HepG2 (cell line): ENCODE measurements around the gene VARS1. TPM values are rescaled to one million over a fixed set of nuclear protein-coding genes. Genes with fewer than 3 reads are reported as not detected.

ENCODE experiments used
- ARID2 ChIP-seq: sonication (generic); formaldehyde crosslinking; IDR thresholded peaks from 2 replicates; pipeline ENCODE4 v1.8.1; 2022; ENCODE audit warnings: mild to moderate bottlenecking, missing genetic modification reagents, borderline replicate concordance
- ELF4 ChIP-seq: sonication (generic); formaldehyde crosslinking; IDR thresholded peaks from 2 replicates; pipeline ENCODE4 v1.5.0; 2020; ENCODE audit warnings: missing genetic modification reagents, mild to moderate bottlenecking, moderate library complexity, borderline replicate concordance
- EP300 ChIP-seq, 3 experiments: sonication (generic) in 1 of 3; formaldehyde crosslinking in 1 of 3; IDR thresholded peaks; 2 replicates each; pipeline versions ENCODE4 v1.5.1 to v1.6.1; 2011 to 2020; ENCODE audit warnings: low read depth in 2 of 3, low read length in 2 of 3, borderline replicate concordance in 1 of 3, improper control_type of control experiment in 1 of 3, mild to moderate bottlenecking in 1 of 3, missing genetic modification reagents in 1 of 3, moderate library complexity in 1 of 3
- HNF1B ChIP-seq: sonication (generic); formaldehyde crosslinking; IDR thresholded peaks from 2 replicates; pipeline ENCODE4 v1.5.1; 2020; ENCODE audit warnings: mild to moderate bottlenecking, moderate library complexity, missing genetic modification reagents
- HOXA5 ChIP-seq: sonication (generic); formaldehyde crosslinking; IDR thresholded peaks from 2 replicates; pipeline ENCODE4 v1.4.0; 2020; ENCODE audit warnings: missing genetic modification reagents
- MAFK ChIP-seq, 2 experiments: IDR thresholded peaks in 1 of 2; conservative IDR thresholded peaks in 1 of 2; 2 replicates each; pipeline ENCODE4 v1.6.1; 2011; ENCODE audit warnings: improper control_type of control experiment in 2 of 2, low read length in 2 of 2
- MAZ ChIP-seq, 2 experiments: sonication (generic) in 1 of 2; formaldehyde crosslinking in 1 of 2; IDR thresholded peaks; 2 replicates each; pipeline versions ENCODE4 v1.5.0 to v1.6.1; 2012 to 2020; ENCODE audit warnings: low read depth in 2 of 2, mild to moderate bottlenecking in 2 of 2, borderline replicate concordance in 1 of 2, improper control_type of control experiment in 1 of 2, low read length in 1 of 2, missing genetic modification reagents in 1 of 2, moderate library complexity in 1 of 2
- NCOR1 ChIP-seq: fragments of 200-600 bp; sonication (generic); IDR thresholded peaks from 2 replicates; pipeline ENCODE4 v1.7.0; 2017; ENCODE audit warnings: antibody characterized with exemption, low read length, borderline replicate concordance
- PAF1 ChIP-seq: IDR thresholded peaks from 2 replicates; pipeline ENCODE4 v1.6.1; 2016; ENCODE audit warnings: missing genetic modification reagents, missing compliant biosample characterization
- RBM39 ChIP-seq: fragments of 200-400 bp; formaldehyde crosslinking; IDR thresholded peaks from one replicate; pipeline ENCODE4 v1.6.1; 2018; ENCODE audit warnings: antibody characterized with exemption, mild to moderate bottlenecking, low read depth, low read length; ENCODE audit not compliant: poor library complexity, severe bottlenecking
- RFX3 ChIP-seq: IDR thresholded peaks from 2 replicates; pipeline ENCODE4 v1.6.1; 2016; ENCODE audit warnings: missing biosample characterization, missing genetic modification reagents
- TAF1 ChIP-seq: sonication (generic); formaldehyde crosslinking; IDR thresholded peaks from 2 replicates; pipeline ENCODE4 v1.4.0; 2020; ENCODE audit warnings: missing genetic modification reagents
- ZFP36L1 ChIP-seq: sonication (generic); formaldehyde crosslinking; IDR thresholded peaks from 2 replicates; pipeline ENCODE4 v1.8.0; 2022; ENCODE audit warnings: mild to moderate bottlenecking, missing genetic modification reagents, moderate library complexity
- ZKSCAN8 ChIP-seq: IDR thresholded peaks from 2 replicates; pipeline ENCODE4 v1.6.1; 2016; ENCODE audit warnings: borderline replicate concordance, missing genetic modification reagents, missing compliant biosample characterization
- ZNF205 ChIP-seq: IDR thresholded peaks from 2 replicates; pipeline ENCODE4 v1.6.1; 2018; ENCODE audit warnings: missing biosample characterization, missing genetic modification reagents
- ZNF251 ChIP-seq: sonication (generic); formaldehyde crosslinking; IDR thresholded peaks from 2 replicates; pipeline ENCODE4 v1.9.0; 2021; ENCODE audit warnings: mild to moderate bottlenecking, missing genetic modification reagents
- ZNF276 ChIP-seq: sonication (generic); formaldehyde crosslinking; IDR thresholded peaks from 2 replicates; pipeline ENCODE4 v1.4.0; 2020; ENCODE audit warnings: mild to moderate bottlenecking, low read depth, missing genetic modification reagents
- ZNF484 ChIP-seq: sonication (generic); formaldehyde crosslinking; IDR thresholded peaks from 2 replicates; pipeline ENCODE4 v1.5.1; 2020; ENCODE audit warnings: mild to moderate bottlenecking, low read depth, missing genetic modification reagents, borderline replicate concordance
- ZNF496 ChIP-seq: sonication (generic); formaldehyde crosslinking; IDR thresholded peaks from 2 replicates; pipeline ENCODE4 v1.8.1; 2023; ENCODE audit warnings: mild to moderate bottlenecking, moderate library complexity, missing genetic modification reagents; ENCODE audit not compliant: insufficient replicate concordance
- ZNF574 ChIP-seq: sonication (generic); formaldehyde crosslinking; IDR thresholded peaks from 2 replicates; pipeline ENCODE4 v1.4.0; 2020; ENCODE audit warnings: missing genetic modification reagents
- ZNF781 ChIP-seq: sonication (generic); formaldehyde crosslinking; IDR thresholded peaks from 2 replicates; pipeline ENCODE4 v1.5.1; 2020; ENCODE audit warnings: borderline replicate concordance, mild to moderate bottlenecking, missing genetic modification reagents; ENCODE audit errors: not compliant biosample characterization
- polyA plus RNA-seq, 8 experiments: library from polyadenylated mRNA; depleted of rRNA in 3 of 8; stranded (reverse) in 7 of 8; unstranded in 1 of 8; fragments of >200 nt; fragmentation: Illumina TruSeq in 4 of 8; extraction: Trizol in 4 of 8; gene quantifications; 2 replicates each; pipeline versions ENCODE4 v1.2.1 to v1.2.3, GENCODE V29; 2011 to 2016; ENCODE audit warnings: low read depth in 4 of 8, missing spikeins in 1 of 8, mixed read lengths in 1 of 8; ENCODE audit not compliant: insufficient read depth in 1 of 8
- total RNA-seq, 5 experiments: library from RNA; depleted of rRNA; stranded (reverse); fragments of >200 nt; fragmentation: Illumina TruSeq; extraction: Trizol; gene quantifications; 2 replicates each; pipeline ENCODE4 v1.2.3, GENCODE V29; 2016; ENCODE audit warnings: low read depth in 1 of 5

VARS1 gene
- total and polyA plus RNA-seq, 2 of the 13 experiments (the other 11 are each of a cell fraction or from before 2014, with no cell fraction given) = 14.7 to 56.1 TPM

GRCh38 chr6:31822036-31822821 lies 26.7 kb upstream of the VARS1 start (continued):
- TF ChIP-seq ZNF781 (CRISPR knock-in tag) (peak; percentile 26), RFX3 (CRISPR knock-in tag) (no peak), ARID2 (CRISPR knock-in tag) (peak; percentile 45; the same call in 1 of the 2 replicates), ZNF484 (CRISPR knock-in tag) (no peak), HNF1B (CRISPR knock-in tag) (peak; percentile 27; the same call in 1 of the 2 replicates), NCOR1 (peak; percentile 59; the same call in 1 of the 2 replicates), EP300 (IDR thresholded peaks at IDR 0.05; ENCODE audit: low read depth in 2 of 2, low read length in 2 of 2) (peak in 1 of 2 experiments; percentile 65; a peak in 2 of 4 replicates), EP300 (CRISPR knock-in tag; IDR thresholded peaks at IDR 0.05; ENCODE audit: borderline replicate concordance) (no peak), ZNF496 (CRISPR knock-in tag) (no peak), ZNF574 (CRISPR knock-in tag) (0 out of 2 replicates have a peak, but pooled peaks have one; percentile 15), ZNF251 (CRISPR knock-in tag) (peak; percentile 80; the same call in 1 of the 2 replicates), ZKSCAN8 (CRISPR knock-in tag) (no peak), ZNF276 (CRISPR knock-in tag) (no peak; the same call in 1 of the 2 replicates), MAZ (IDR thresholded peaks at IDR 0.05; ENCODE audit: borderline replicate concordance, low read depth, low read length) (no peak), MAZ (CRISPR knock-in tag; IDR thresholded peaks at IDR 0.05; ENCODE audit: low read depth) (peak; percentile 64; the same call in 1 of the 2 replicates), TAF1 (CRISPR knock-in tag) (peak; percentile 65), HOXA5 (CRISPR knock-in tag) (0 out of 2 replicates have a peak, but pooled peaks have one; percentile 36), PAF1 (CRISPR knock-in tag) (no peak), RBM39 (no peak), ZFP36L1 (CRISPR knock-in tag) (0 out of 2 replicates have a peak, but pooled peaks have one; percentile 19), ZNF205 (CRISPR knock-in tag) (no peak), ELF4 (CRISPR knock-in tag) (peak; percentile 44; the same call in 1 of the 2 replicates), MAFK (conservative IDR thresholded peaks at IDR 0.05 in 1 of 2, IDR thresholded peaks at IDR 0.05 in 1 of 2; ENCODE audit: low read length in 2 of 2) (peak; percentile 58 to 70)
